HL-60 (cell line): ENCODE measurements around the gene ADPRHL1.

Source experiments
- DNase-seq, 2 experiments: peaks; one replicate each; pipeline ENCODE4 v3.0.0-alpha.2; 2010 to 2020; ENCODE audit warnings: low read depth in 1 of 2, low spot score in 1 of 2
- H3K27ac ChIP-seq: fragments of 250-450 bp; sonication (Bioruptor Pico); replicated peaks from 2 replicates; pipeline ENCODE4 v1.5.1; 2020; ENCODE audit warnings: mild to moderate bottlenecking, moderate library complexity
- H3K27me3 ChIP-seq: fragments of 250-450 bp; sonication (Bioruptor Pico); 2 replicates; pipeline ENCODE4 v1.5.1; 2021; ENCODE audit warnings: mild to moderate bottlenecking, moderate library complexity; ENCODE audit not compliant: insufficient read depth, poor library complexity, severe bottlenecking
- H3K4me3 ChIP-seq: replicated peaks from 2 replicates; pipeline ENCODE4 v1.5.1; 2011; ENCODE audit warnings: mild to moderate bottlenecking, control low read depth, low read length; ENCODE audit not compliant: insufficient read depth
- CTCF ChIP-seq: IDR thresholded peaks from one replicate; pipeline ENCODE4 v1.5.1; 2011; ENCODE audit warnings: low read length, control low read depth, inconsistent platforms; ENCODE audit not compliant: insufficient read depth
- GABPA ChIP-seq: IDR thresholded peaks from 2 replicates; pipeline ENCODE4 v1.6.1; 2012; ENCODE audit warnings: low read depth
- POLR2AphosphoS5 ChIP-seq: IDR thresholded peaks from 2 replicates; pipeline ENCODE4 v1.6.1; 2012; ENCODE audit warnings: low read depth
- REST ChIP-seq: IDR thresholded peaks from 2 replicates; pipeline ENCODE4 v1.6.1; 2012; ENCODE audit warnings: low read depth; ENCODE audit not compliant: insufficient replicate concordance
- SPI1 ChIP-seq: IDR thresholded peaks from 2 replicates; pipeline ENCODE4 v1.6.1; 2012; ENCODE audit warnings: low read depth, mild to moderate bottlenecking, borderline replicate concordance

ADPRHL1 gene

GRCh38 chr13:113461022-113461751, 7.9 kb upstream of the ADPRHL1 start:
- H3K27ac ChIP-seq, result no peak overlapping the region
- DNase-seq, result no peak
- H3K27me3 ChIP-seq, result no peaks in the 10 kb centered on the region
- TF ChIP-seq REST (no peak), CTCF (no peak), SPI1 (no peak), GABPA (no peak), POLR2AphosphoS5 (no peak)
- H3K4me3 ChIP-seq, result no peak overlapping the region

- no peaks in the 10 kb centered on the region for H3K27me3 ChIP-seq
- no peak for TF ChIP-seq POLR2AphosphoS5
- no peak for TF ChIP-seq SPI1
- no peak for TF ChIP-seq REST
- no peak for TF ChIP-seq CTCF
- no peak for TF ChIP-seq GABPA
- no peak overlapping the region for H3K27ac ChIP-seq
- DNase-seq, result no peak
- H3K4me3 ChIP-seq, result no peak overlapping the region
Observed at GRCh38 chr13:113460599-113460998, 7.3 kb upstream of the ADPRHL1 start.

- no peaks in the 10 kb centered on the region for H3K27me3 ChIP-seq
- H3K4me3 ChIP-seq, result no peak overlapping the region
- TF ChIP-seq GABPA (no peak), REST (no peak), CTCF (no peak), SPI1 (no peak), POLR2AphosphoS5 (no peak)
- no peak overlapping the region for H3K27ac ChIP-seq
- no peak for DNase-seq
Observed at GRCh38 chr13:113460064-113460555, 6.8 kb upstream of the ADPRHL1 start.
